GM18858 (cell line): ENCODE data around the gene PPP1R1B.

Experiments
- ATAC-seq: cut with Tn5 transposase; IDR thresholded peaks from one replicate; pipeline ENCODE4 v1.9.1; 2021; ENCODE audit not compliant: unreplicated experiment

The PPP1R1B gene

GRCh38 chr17:39679521-39680192 lies 52.9 kb downstream of the PPP1R1B start:
- ATAC-seq, result no peak

GRCh38 chr17:39683295-39683939 lies 56.7 kb downstream of the PPP1R1B start:
- no peak for ATAC-seq

GRCh38 chr17:39684369-39685192 lies 57.8 kb downstream of the PPP1R1B start:
- no peak for ATAC-seq
